K562 (cell line): ENCODE data around the gene GLB1L2. TPM values are rescaled to one million over a fixed set of nuclear protein-coding genes. Genes with fewer than 3 reads are reported as not detected.

ENCODE experiments used
- ATAC-seq: fragments of 200-7000 bp; cut with Tn5 transposase; 3 replicates; pipeline ENCODE4 v1.9.1; 2020; ENCODE audit warnings: moderate library complexity
- BruUV-seq: library from RNA; stranded (reverse); fragments of 400-500 nt; replicated peaks from 2 replicates; lab custom pipeline; 2021; lab: Mats Ljungman, UMichigan
- CTCF ChIA-PET: fragments of 300-600 bp; formaldehyde crosslinking; extraction: SDS; loops from one replicate; lab custom pipeline; 2021; ENCODE audit warnings: low intra/inter-chr PET ratio; lab: Yijun Ruan, JAX
- POLR2A ChIA-PET: fragments of 300-600, 350-650 bp; sonication (Branson Sonifier 250); formaldehyde crosslinking; extraction: SDS; loops from one replicate; lab custom pipeline; 2021; ENCODE audit warnings: antibody characterized with exemption, inconsistent platforms; lab: Yijun Ruan, JAX
- DNase-seq, 4 experiments: peaks; one replicate each; pipeline versions ENCODE4 v3.0.0 to v3.0.0-alpha.2; 2011 to 2018; ENCODE audit warnings: low spot score in 3 of 4, mixed read lengths in 3 of 4; ENCODE audit errors: extremely low read depth in 1 of 4
- FAIRE-seq: peaks from 2 replicates; lab custom pipeline; 2011; peaks lifted over from hg19 to GRCh38; lab: Jason Lieb, UNC
- H2AFZ ChIP-seq: 2 replicates; pipeline ENCODE4 v1.6.0; 2011; ENCODE audit warnings: low read depth, low read length, control low read depth, inconsistent platforms
- H3K27ac ChIP-seq: fragments of 200-600 bp; 3 replicates; pipeline ENCODE4 v1.8.0; 2011; ENCODE audit warnings: low read depth, mild to moderate bottlenecking, control low read depth, inconsistent platforms, low read length, moderate library complexity, mixed read lengths; ENCODE audit errors: extremely low read depth
- H3K27me3 ChIP-seq, 2 experiments: fragments of 300-600 bp in 1 of 2; 2 replicates in 1 of 2; 3 replicates in 1 of 2; pipeline versions ENCODE4 v1.6.0 to v1.8.0; 2011; ENCODE audit warnings: inconsistent platforms in 2 of 2, low read length in 2 of 2, mild to moderate bottlenecking in 1 of 2, mixed read lengths in 1 of 2, moderate library complexity in 1 of 2; ENCODE audit not compliant: control insufficient read depth in 2 of 2, insufficient read depth in 2 of 2
- H3K36me3 ChIP-seq: fragments of 300-600 bp; 3 replicates; pipeline ENCODE4 v1.8.0; 2011; ENCODE audit warnings: mild to moderate bottlenecking, low read length, inconsistent platforms; ENCODE audit not compliant: control insufficient read depth, insufficient read depth
- H3K4me1 ChIP-seq, 2 experiments: fragments of 200-600 bp in 1 of 2; replicated peaks in 1 of 2; 2 replicates in 1 of 2; 3 replicates in 1 of 2; pipeline versions ENCODE4 v1.5.1 to v1.8.0; 2011; ENCODE audit warnings: inconsistent platforms in 2 of 2, low read length in 2 of 2, mild to moderate bottlenecking in 1 of 2, mixed read lengths in 1 of 2, moderate library complexity in 1 of 2; ENCODE audit not compliant: control insufficient read depth in 2 of 2, insufficient read depth in 2 of 2
- H3K4me2 ChIP-seq: 2 replicates; pipeline ENCODE4 v1.6.1; 2011; ENCODE audit warnings: low read length, control low read depth, inconsistent platforms, mixed read lengths; ENCODE audit not compliant: insufficient read depth
- H3K4me3 ChIP-seq: fragments of 200-600 bp; sonication (generic), shearing (Covaris generic); 2 replicates; pipeline ENCODE4 v1.5.1; 2016; ENCODE audit warnings: control low read depth, inconsistent platforms
- H3K79me2 ChIP-seq: fragments of 200-600 bp; 3 replicates; pipeline ENCODE4 v1.8.0; 2011; ENCODE audit warnings: low read length, inconsistent platforms; ENCODE audit not compliant: control insufficient read depth, insufficient read depth
- H3K9ac ChIP-seq, 2 experiments: 2 replicates each; pipeline versions ENCODE4 v1.6.0 to v1.6.1; 2011; ENCODE audit warnings: low read depth in 2 of 2, low read length in 2 of 2, control low read depth in 1 of 2, inconsistent platforms in 1 of 2, mild to moderate bottlenecking in 1 of 2, mixed read lengths in 1 of 2; ENCODE audit not compliant: insufficient read depth in 1 of 2
- H3K9me1 ChIP-seq: one replicate; pipeline ENCODE4 v1.6.0; 2011; ENCODE audit warnings: inconsistent platforms, mild to moderate bottlenecking, low read length, moderate library complexity; ENCODE audit not compliant: control insufficient read depth, insufficient read depth
- H3K9me3 ChIP-seq: replicated peaks from 2 replicates; pipeline ENCODE4 v1.5.1; 2011; ENCODE audit warnings: low read depth, low read length, inconsistent platforms; ENCODE audit not compliant: control insufficient read depth, insufficient read depth
- H4K20me1 ChIP-seq: replicated peaks from 2 replicates; pipeline ENCODE4 v1.6.1; 2011; ENCODE audit warnings: low read length, inconsistent platforms, mixed read lengths; ENCODE audit not compliant: control insufficient read depth, insufficient read depth
- THAP12 ChIP-seq: fragments of 250-450 bp; sonication (Bioruptor Pico); IDR thresholded peaks from 2 replicates; pipeline ENCODE4 v1.9.0; 2021; ENCODE audit warnings: mild to moderate bottlenecking, inconsistent platforms
- ZBTB1 ChIP-seq: sonication (generic); formaldehyde crosslinking; IDR thresholded peaks from 2 replicates; pipeline ENCODE4 v1.8.1; 2023; ENCODE audit warnings: missing genetic modification reagents, low read depth, mild to moderate bottlenecking, borderline replicate concordance
- WGBS: fragments of 100-300 bp; shearing (Covaris generic); methylation state at CpG from one replicate; pipeline ENCODE4 v1.1.6; 2016; ENCODE audit warnings: low coverage, mixed read lengths; ENCODE audit not compliant: insufficient coverage; ENCODE audit errors: missing lambda C conversion rate; 5-methylcytosine and 5-hydroxymethylcytosine counted together
- in situ Hi-C: fragments of 300-500 bp; cut with MboI; formaldehyde crosslinking; loops from 4 replicates; pipeline ENCODE4 v1.15.0; 2018; ENCODE audit warnings: inconsistent platforms, mixed read lengths
- intact Hi-C: fragments of 100-400 bp; cut with micrococcal nuclease; formaldehyde crosslinking; loops from 2 replicates; pipeline ENCODE4 v1.14.2; 2022
- polyA plus RNA-seq, 8 experiments: library from polyadenylated mRNA; depleted of rRNA in 4 of 8; stranded (reverse) in 5 of 8; unstranded in 3 of 8; fragments of >200 nt; fragmentation: Nextera tagmentation in 2 of 8; fragmentation: Illumina TruSeq in 1 of 8; extraction: Ambion mirVana in 2 of 8; extraction: Trizol in 1 of 8; gene quantifications; 2 replicates each; pipeline versions ENCODE4 v1.2.1 to v1.2.3, GENCODE V29; 2011 to 2014; ENCODE audit warnings: inconsistent platforms in 1 of 8, missing spikeins in 1 of 8
- total RNA-seq, 7 experiments: library from RNA; depleted of rRNA in 6 of 7; stranded (reverse); fragments of >200 nt in 6 of 7; fragmentation: Illumina TruSeq in 2 of 7; extraction: Trizol in 2 of 7; gene quantifications; 2 replicates each; pipeline versions ENCODE4 v1.2.1 to v1.2.3, GENCODE V29; 2011 to 2021; ENCODE audit warnings: low replicate concordance in 1 of 7

Gene GLB1L2
- total and polyA plus RNA-seq, 9 of the 15 experiments (the other 6 are each of a cell fraction or from before 2014, with no cell fraction given): 0.84 to 21.4 (median 13.8) TPM

GRCh38 chr11:134282121-134283045 lies 49.4 kb upstream of the GLB1L2 start:
- Histone ChIP-seq H3K9ac (0 out of 4 replicates have a peak overlapping the region, but pooled peaks of 1 of the 2 experiments have one; percentile 28), H3K36me3 (no peaks in the 10 kb centered on the region), H4K20me1 (0 out of 2 replicates have a peak, but pooled peaks cover 4% of the 10 kb centered on the region), H3K4me2 (no peak overlapping the region), H3K27me3 (peaks cover 28 to 33% of the 10 kb centered on the region in 2 experiments; a peak in 4 of 5 replicates), H3K79me2 (no peaks in the 10 kb centered on the region), H2AFZ (no peak overlapping the region), H3K9me1 (no peaks in the 10 kb centered on the region), H3K4me3 (no peak overlapping the region), H3K27ac (no peak overlapping the region), H3K9me3 (no peaks in the 10 kb centered on the region), H3K4me1 (peaks cover 0 to 3% of the 10 kb centered on the region in 2 experiments; a peak in 1 of 5 replicates)
- in situ Hi-C loops: no loop called here
- no TSS peak for BruUV-seq
- TF ChIP-seq THAP12 (no peak), ZBTB1 (CRISPR knock-in tag) (0 out of 2 replicates have a peak, but pooled peaks have one; percentile 53)
- ChIA-PET CTCF (no interaction called here), POLR2A (interaction anchor here (1.0 kb wide), 1 partner anchor 17 kb away, joined by 3 read pairs; no protein-coding TSS in a partner anchor)
- 6% methylated on average over 20 of the region's 22 CpGs for WGBS
- FAIRE-seq (no peak), DNase-seq (no peak), ATAC-seq (peak; percentile 50)
- intact Hi-C loops: no loop called here
